NCI-H2227 (cell line): ENCODE results near the gene DLG5.

Source experiments
- DNase-seq: peaks from one replicate; lab custom pipeline; 2025; ENCODE audit not compliant: unreplicated experiment; lab: John Stamatoyannopoulos, UW

The DLG5 gene

GRCh38 chr10:77955136-77955535 lies 28.6 kb upstream of the DLG5 start:
- DNase-seq: no peak

- DNase-seq: no peak
These were observed 22.6 kb upstream of the DLG5 start for GRCh38 chr10:77949167-77949566.

GRCh38 chr10:77946084-77946483 lies 19.5 kb upstream of the DLG5 start:
- DNase-seq: no peak

GRCh38 chr10:77944519-77944918 lies 18.0 kb upstream of the DLG5 start:
- DNase-seq: no peak

- DNase-seq: no peak
These were observed 16.8 kb upstream of the DLG5 start for GRCh38 chr10:77943121-77943901.

- DNase-seq: no peak
These were observed 15.2 kb upstream of the DLG5 start for GRCh38 chr10:77941790-77942189.

GRCh38 chr10:77940627-77941026 lies 14.1 kb upstream of the DLG5 start:
- no peak for DNase-seq

GRCh38 chr10:77940225-77940624 lies 13.7 kb upstream of the DLG5 start:
- no peak for DNase-seq

GRCh38 chr10:77939561-77940001 lies 13.0 kb upstream of the DLG5 start:
- DNase-seq: no peak

GRCh38 chr10:77936697-77937567 lies 10.4 kb upstream of the DLG5 start:
- no peak for DNase-seq

GRCh38 chr10:77932016-77932715 lies 5.6 kb upstream of the DLG5 start:
- no peak for DNase-seq

GRCh38 chr10:77927402-77928246 lies 1.1 kb upstream of the DLG5 start:
- peak; percentile 30 for DNase-seq

GRCh38 chr10:77925795-77926565 lies 575 bp downstream of the DLG5 start:
- DNase-seq: peak; percentile 28

- DNase-seq: no peak
These were observed 1.2 kb downstream of the DLG5 start for GRCh38 chr10:77925410-77925794.

- DNase-seq: no peak
These were observed 3.9 kb downstream of the DLG5 start for GRCh38 chr10:77922566-77923179.

- DNase-seq: no peak
These were observed 4.5 kb downstream of the DLG5 start for GRCh38 chr10:77922055-77922454.

- no peak for DNase-seq
These were observed 5.2 kb downstream of the DLG5 start for GRCh38 chr10:77921395-77921794.

GRCh38 chr10:77920495-77920894 lies 6.1 kb downstream of the DLG5 start:
- no peak for DNase-seq

- no peak for DNase-seq
These were observed 6.8 kb downstream of the DLG5 start for GRCh38 chr10:77919713-77920108.
